ENCODE measurements around the gene CYTL1. TPM values are rescaled to one million over a fixed set of nuclear protein-coding genes. Genes with fewer than 3 reads are reported as not detected.

CYTL1 gene
- total and polyA plus RNA-seq, 4 donors, result 0.32 to 3.0 (median 1.6) TPM

- WGBS, 2 donors, result 82 to 88% methylated on average over 12 of the region's 12 CpGs
- TF ChIP-seq, protein P1, sequence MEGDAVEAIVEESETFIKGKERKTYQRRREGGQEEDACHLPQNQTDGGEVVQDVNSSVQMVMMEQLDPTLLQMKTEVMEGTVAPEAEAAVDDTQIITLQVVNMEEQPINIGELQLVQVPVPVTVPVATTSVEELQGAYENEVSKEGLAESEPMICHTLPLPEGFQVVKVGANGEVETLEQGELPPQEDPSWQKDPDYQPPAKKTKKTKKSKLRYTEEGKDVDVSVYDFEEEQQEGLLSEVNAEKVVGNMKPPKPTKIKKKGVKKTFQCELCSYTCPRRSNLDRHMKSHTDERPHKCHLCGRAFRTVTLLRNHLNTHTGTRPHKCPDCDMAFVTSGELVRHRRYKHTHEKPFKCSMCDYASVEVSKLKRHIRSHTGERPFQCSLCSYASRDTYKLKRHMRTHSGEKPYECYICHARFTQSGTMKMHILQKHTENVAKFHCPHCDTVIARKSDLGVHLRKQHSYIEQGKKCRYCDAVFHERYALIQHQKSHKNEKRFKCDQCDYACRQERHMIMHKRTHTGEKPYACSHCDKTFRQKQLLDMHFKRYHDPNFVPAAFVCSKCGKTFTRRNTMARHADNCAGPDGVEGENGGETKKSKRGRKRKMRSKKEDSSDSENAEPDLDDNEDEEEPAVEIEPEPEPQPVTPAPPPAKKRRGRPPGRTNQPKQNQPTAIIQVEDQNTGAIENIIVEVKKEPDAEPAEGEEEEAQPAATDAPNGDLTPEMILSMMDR (IDR thresholded peaks at IDR 0.05; ENCODE audit: control extremely low read depth, extremely low read depth), result no peak
- Histone ChIP-seq H3K4me3 (no peak overlapping the region), H3K4me1 (ENCODE audit: control insufficient read depth in 5 of 5, insufficient read depth in 5 of 5, low read length in 5 of 5) (peaks cover 0 to 13% (median 0%) of the 10 kb centered on the region in 5 donors), H3K9ac (ENCODE audit: insufficient read depth in 1 of 2, low read length in 2 of 2) (peak overlapping the region in 1 of 2 donors; percentile 30), H3K9me3 (ENCODE audit: control insufficient read depth in 4 of 4, insufficient read depth in 3 of 4, low read length in 3 of 4) (peaks cover 0 to 6% (median 2%) of the 10 kb centered on the region in 4 donors), H3K27ac (ENCODE audit: low read depth in 1 of 2, low read length in 1 of 2) (peak overlapping the region in 1 of 2 donors; percentile 4), H3K27me3 (ENCODE audit: control insufficient read depth in 3 of 3, insufficient read depth in 3 of 3, low read length in 2 of 3) (peaks cover 0 to 3% (median 0%) of the 10 kb centered on the region in 3 donors), H3K36me3 (ENCODE audit: control insufficient read depth in 4 of 4, insufficient read depth in 4 of 4, low read length in 4 of 4) (no peaks in the 10 kb centered on the region)
- ATAC-seq (ENCODE audit: insufficient read depth, low FRiP score), result no peak
- DNase-seq, result no peak
These were observed 538 bp upstream of the CYTL1 start for GRCh38 chr4:5019796-5020195.

DNA sequence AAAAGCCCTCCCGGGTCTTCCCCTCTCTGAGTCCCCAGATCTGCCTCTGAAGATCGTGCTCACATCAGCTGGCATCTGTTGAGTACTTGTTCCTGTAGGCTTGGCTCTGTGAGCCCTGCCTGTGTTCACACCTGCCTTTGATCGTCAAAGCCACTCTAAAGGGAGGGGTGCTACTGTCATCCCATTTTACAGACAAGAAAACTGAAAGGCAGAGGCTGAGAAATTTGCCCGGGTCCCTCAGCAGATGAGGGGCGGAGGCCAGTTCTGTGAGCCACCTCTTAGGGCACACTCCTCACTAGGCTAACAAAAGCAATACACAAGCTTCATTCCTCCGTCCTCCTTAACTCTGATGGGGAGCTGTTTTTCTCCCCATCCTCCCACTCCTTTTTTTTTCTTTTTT is 655 bp downstream of the CYTL1 start:
- Histone ChIP-seq H3K4me1 (ENCODE audit: control insufficient read depth in 5 of 5, insufficient read depth in 5 of 5, low read length in 5 of 5) (peaks cover 0 to 13% (median 0%) of the 10 kb centered on the region in 5 donors), H3K36me3 (ENCODE audit: control insufficient read depth in 4 of 4, insufficient read depth in 4 of 4, low read length in 4 of 4) (no peaks in the 10 kb centered on the region), H3K9ac (ENCODE audit: insufficient read depth in 1 of 2, low read length in 2 of 2) (peak overlapping the region in 1 of 2 donors; percentile 19), H3K27me3 (ENCODE audit: control insufficient read depth in 3 of 3, insufficient read depth in 3 of 3, low read length in 2 of 3) (peaks cover 0 to 3% (median 0%) of the 10 kb centered on the region in 3 donors), H3K9me3 (ENCODE audit: control insufficient read depth in 4 of 4, insufficient read depth in 3 of 4, low read length in 3 of 4) (peaks cover 0 to 6% (median 2%) of the 10 kb centered on the region in 4 donors), H3K4me3 (no peak overlapping the region), H3K27ac (ENCODE audit: low read depth in 1 of 2, low read length in 1 of 2) (no peak overlapping the region)
- no peak for ATAC-seq (ENCODE audit: insufficient read depth, low FRiP score)
- DNase-seq, result peak in 1 of 3 donors; percentile 30
- TF ChIP-seq, protein P1 (IDR thresholded peaks at IDR 0.05; ENCODE audit: control extremely low read depth, extremely low read depth), result no peak
- 25 to 31% methylated on average over 6 of the region's 6 CpGs for WGBS, 2 donors

- Histone ChIP-seq H3K4me3 (no peak overlapping the region), H3K9ac (ENCODE audit: insufficient read depth in 1 of 2, low read length in 2 of 2) (peak overlapping the region in 1 of 2 donors; percentile 19), H3K4me1 (ENCODE audit: control insufficient read depth in 5 of 5, insufficient read depth in 5 of 5, low read length in 5 of 5) (peaks cover 0 to 13% (median 0%) of the 10 kb centered on the region in 5 donors), H3K9me3 (ENCODE audit: control insufficient read depth in 4 of 4, insufficient read depth in 3 of 4, low read length in 3 of 4) (peaks cover 0 to 6% (median 2%) of the 10 kb centered on the region in 4 donors), H3K27me3 (ENCODE audit: control insufficient read depth in 3 of 3, insufficient read depth in 3 of 3, low read length in 2 of 3) (peaks cover 0 to 3% (median 0%) of the 10 kb centered on the region in 3 donors), H3K27ac (ENCODE audit: low read depth in 1 of 2, low read length in 1 of 2) (no peak overlapping the region), H3K36me3 (ENCODE audit: control insufficient read depth in 4 of 4, insufficient read depth in 4 of 4, low read length in 4 of 4) (no peaks in the 10 kb centered on the region)
- TF ChIP-seq, protein P1 (IDR thresholded peaks at IDR 0.05; ENCODE audit: control extremely low read depth, extremely low read depth), result no peak
- ATAC-seq (ENCODE audit: insufficient read depth, low FRiP score) (no peak), DNase-seq (peak in 2 of 3 donors; percentile 46 to 47)
- WGBS, 2 donors, result 21 to 23% methylated on average over 2 of the region's 2 CpGs
These were observed 1.2 kb downstream of the CYTL1 start for GRCh38 chr4:5018096-5018495.

Data from lung (tissue), 12 donors.